Prostate gland (tissue), 2 donors: Measurements from ENCODE around the gene PDE6A.

Source experiments
- POLR2A ChIP-seq: fragments of 450-650 bp; IDR thresholded peaks from one replicate; pipeline ENCODE4 v1.6.1; 2016; ENCODE audit warnings: antibody characterized with exemption, mild to moderate bottlenecking
- POLR2AphosphoS5 ChIP-seq: sonication (generic); formaldehyde crosslinking; IDR thresholded peaks from one replicate; pipeline ENCODE4 v1.6.1; 2017; ENCODE audit warnings: antibody characterized with exemption
- TF ChIP-seq, protein P1 (sequence below), 4 experiments: fragments of 200-600 bp in 2 of 4; fragments of 450-650 bp in 2 of 4; sonication (generic) in 2 of 4; IDR thresholded peaks; 1 replicate in 3 of 4; 2 replicates in 1 of 4; pipeline ENCODE4 v1.5.1; 2016 to 2019; ENCODE audit warnings: antibody characterized with exemption in 4 of 4, mild to moderate bottlenecking in 2 of 4, moderate library complexity in 2 of 4

DNA sequence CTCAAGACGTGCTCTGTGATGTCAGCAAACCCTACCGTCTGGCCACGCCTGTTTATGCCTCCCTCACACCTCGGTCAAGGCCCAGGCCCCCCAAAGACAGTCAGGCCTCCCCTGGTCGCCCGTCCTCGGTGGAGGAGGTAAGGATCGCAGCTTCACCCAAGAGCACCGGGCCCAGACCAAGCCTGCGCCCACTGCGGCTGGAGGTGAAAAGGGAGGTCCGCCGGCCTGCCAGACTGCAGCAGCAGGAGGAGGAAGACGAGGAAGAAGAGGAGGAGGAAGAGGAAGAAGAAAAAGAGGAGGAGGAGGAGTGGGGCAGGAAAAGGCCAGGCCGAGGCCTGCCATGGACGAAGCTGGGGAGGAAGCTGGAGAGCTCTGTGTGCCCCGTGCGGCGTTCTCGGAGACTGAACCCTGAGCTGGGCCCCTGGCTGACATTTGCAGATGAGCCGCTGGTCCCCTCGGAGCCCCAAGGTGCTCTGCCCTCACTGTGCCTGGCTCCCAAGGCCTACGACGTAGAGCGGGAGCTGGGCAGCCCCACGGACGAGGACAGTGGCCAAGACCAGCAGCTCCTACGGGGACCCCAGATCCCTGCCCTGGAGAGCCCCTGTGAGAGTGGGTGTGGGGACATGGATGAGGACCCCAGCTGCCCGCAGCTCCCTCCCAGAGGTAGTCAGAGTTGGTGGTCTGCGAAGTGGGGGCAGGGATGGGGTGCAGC lies 111.3 kb downstream of the PDE6A start:
- no peak for TF ChIP-seq POLR2A
- TF ChIP-seq, protein P1, sequence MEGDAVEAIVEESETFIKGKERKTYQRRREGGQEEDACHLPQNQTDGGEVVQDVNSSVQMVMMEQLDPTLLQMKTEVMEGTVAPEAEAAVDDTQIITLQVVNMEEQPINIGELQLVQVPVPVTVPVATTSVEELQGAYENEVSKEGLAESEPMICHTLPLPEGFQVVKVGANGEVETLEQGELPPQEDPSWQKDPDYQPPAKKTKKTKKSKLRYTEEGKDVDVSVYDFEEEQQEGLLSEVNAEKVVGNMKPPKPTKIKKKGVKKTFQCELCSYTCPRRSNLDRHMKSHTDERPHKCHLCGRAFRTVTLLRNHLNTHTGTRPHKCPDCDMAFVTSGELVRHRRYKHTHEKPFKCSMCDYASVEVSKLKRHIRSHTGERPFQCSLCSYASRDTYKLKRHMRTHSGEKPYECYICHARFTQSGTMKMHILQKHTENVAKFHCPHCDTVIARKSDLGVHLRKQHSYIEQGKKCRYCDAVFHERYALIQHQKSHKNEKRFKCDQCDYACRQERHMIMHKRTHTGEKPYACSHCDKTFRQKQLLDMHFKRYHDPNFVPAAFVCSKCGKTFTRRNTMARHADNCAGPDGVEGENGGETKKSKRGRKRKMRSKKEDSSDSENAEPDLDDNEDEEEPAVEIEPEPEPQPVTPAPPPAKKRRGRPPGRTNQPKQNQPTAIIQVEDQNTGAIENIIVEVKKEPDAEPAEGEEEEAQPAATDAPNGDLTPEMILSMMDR (IDR thresholded peaks at IDR 0.05), result no peak
- TF ChIP-seq POLR2AphosphoS5, result no peak
